HG03457 (cell line): ENCODE data around the gene RASSF6.
A peak's percentile ranks its signal among the peaks of the same experiment; 100 is the strongest.
"Not testable (repeated sequence)": the region's sequence is repeated elsewhere in the genome, so short reads cannot be mapped to it uniquely, and the experiment has no call there.

ENCODE experiments used
- ATAC-seq: cut with Tn5 transposase; IDR thresholded peaks from one replicate; pipeline ENCODE4 v1.9.1; 2021; ENCODE audit warnings: moderate number of reproducible peaks; ENCODE audit not compliant: unreplicated experiment

The RASSF6 gene

GRCh38 chr4:73620115-73620792, at the start of gene RASSF6:
Gene RASSF6, minus strand, starts transcription at chr4:73620436. Its CDS starts 8,641 bp downstream, at chr4:73611795.
- ATAC-seq: peak; percentile 90

GRCh38 chr4:73669410-73670183, 49.4 kb upstream of the RASSF6 start:
- no peak for ATAC-seq

GRCh38 chr4:73668782-73669201, 48.6 kb upstream of the RASSF6 start:
- ATAC-seq: no peak

GRCh38 chr4:73665924-73666323, 45.7 kb upstream of the RASSF6 start:
- ATAC-seq: not testable (repeated sequence)

- no peak for ATAC-seq
These were observed 44.2 kb upstream of the RASSF6 start for GRCh38 chr4:73664470-73664869.

GRCh38 chr4:73663576-73663975, 43.3 kb upstream of the RASSF6 start:
- ATAC-seq: no peak

- peak; percentile 64 for ATAC-seq
These were observed 42.7 kb upstream of the RASSF6 start for GRCh38 chr4:73662709-73663546.

GRCh38 chr4:73661646-73662119, 41.4 kb upstream of the RASSF6 start:
- no peak for ATAC-seq

- no peak for ATAC-seq
These were observed 40.6 kb upstream of the RASSF6 start for GRCh38 chr4:73660808-73661207.

GRCh38 chr4:73653695-73654106, 33.5 kb upstream of the RASSF6 start:
- ATAC-seq: no peak

- ATAC-seq: no peak
These were observed 30.0 kb upstream of the RASSF6 start for GRCh38 chr4:73650250-73650649.

- ATAC-seq: no peak
These were observed 28.2 kb upstream of the RASSF6 start for GRCh38 chr4:73648478-73648877.

- no peak for ATAC-seq
These were observed 25.9 kb upstream of the RASSF6 start for GRCh38 chr4:73646117-73646516.

- ATAC-seq: no peak
These were observed 11.5 kb upstream of the RASSF6 start for GRCh38 chr4:73631565-73632226.

GRCh38 chr4:73628834-73629233, 8.6 kb upstream of the RASSF6 start:
- ATAC-seq: not testable (repeated sequence)

- no peak for ATAC-seq
These were observed 1.1 kb upstream of the RASSF6 start for GRCh38 chr4:73621357-73621756.

GRCh38 chr4:73619346-73619745, 890 bp downstream of the RASSF6 start:
- no peak for ATAC-seq

GRCh38 chr4:73617256-73617655, 3.0 kb downstream of the RASSF6 start:
- no peak for ATAC-seq

GRCh38 chr4:73615613-73616012, 4.6 kb downstream of the RASSF6 start:
- ATAC-seq: no peak

GRCh38 chr4:73614311-73614867, 5.8 kb downstream of the RASSF6 start:
- ATAC-seq: no peak
